WERI-Rb-1 (cell line): Measurements from ENCODE around the gene TNRC18.

Experiments
- DNase-seq: peaks from one replicate; pipeline ENCODE4 v3.0.0-alpha.2; 2020
- H3K27ac ChIP-seq: fragments of 250-450 bp; sonication (Bioruptor Pico); 2 replicates; pipeline ENCODE4 v1.5.1; 2020; ENCODE audit warnings: mild to moderate bottlenecking, moderate library complexity
- H3K27me3 ChIP-seq: fragments of 250-450 bp; sonication (Bioruptor Pico); 2 replicates; pipeline ENCODE4 v1.5.1; 2021; ENCODE audit warnings: mild to moderate bottlenecking, low read depth, moderate library complexity; ENCODE audit not compliant: insufficient read depth, severe bottlenecking
- H3K36me3 ChIP-seq: fragments of 250-450 bp; sonication (Bioruptor Pico); 2 replicates; pipeline ENCODE4 v1.5.1; 2020; ENCODE audit warnings: mild to moderate bottlenecking, moderate library complexity
- H3K4me3 ChIP-seq: 2 replicates; pipeline ENCODE4 v1.5.1; 2011; ENCODE audit warnings: low read depth, mild to moderate bottlenecking, control low read depth, low read length
- H3K9me3 ChIP-seq: fragments of 250-450 bp; sonication (Bioruptor Pico); 2 replicates; pipeline ENCODE4 v1.5.1; 2021; ENCODE audit warnings: mild to moderate bottlenecking, moderate library complexity; ENCODE audit not compliant: severe bottlenecking
- TF ChIP-seq, protein P1 (sequence below): IDR thresholded peaks from 2 replicates; pipeline ENCODE4 v1.5.1; 2011; ENCODE audit warnings: low read depth, mild to moderate bottlenecking, control low read depth, inconsistent platforms, low read length

The TNRC18 gene

DNA sequence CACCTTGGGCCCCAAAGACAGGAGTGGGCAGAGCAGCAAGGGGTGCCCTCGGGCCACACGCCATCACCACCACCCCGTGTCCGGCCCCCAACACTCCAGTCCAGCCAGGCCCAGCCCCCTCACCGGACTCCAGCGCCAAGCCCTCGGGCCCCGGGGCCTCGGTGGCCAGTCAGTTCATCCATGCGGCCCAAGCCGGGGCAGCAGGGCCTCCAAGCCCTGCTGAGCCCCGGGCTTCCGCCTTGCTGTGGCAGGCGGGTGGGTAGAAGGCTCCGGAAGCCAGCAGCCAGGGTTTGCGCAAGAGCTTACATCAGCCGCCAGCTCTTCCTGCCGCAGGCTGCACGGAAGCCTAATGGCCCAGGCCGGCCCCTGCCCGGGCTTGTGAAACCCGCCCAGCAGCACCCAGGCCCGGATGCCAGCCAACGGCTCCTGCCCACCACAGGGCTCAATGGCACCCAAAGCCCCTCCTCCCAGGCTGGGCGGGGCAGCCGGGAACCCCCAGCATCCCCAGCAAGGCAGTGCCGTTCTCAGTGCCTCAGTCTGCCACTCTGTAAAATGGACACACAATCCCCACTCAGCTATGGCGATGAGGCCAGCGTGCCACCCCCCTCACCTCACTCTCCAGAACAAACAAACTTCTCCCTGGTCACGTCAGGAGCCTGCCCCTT, 26.5 kb downstream of the TNRC18 start:
- no peak for DNase-seq
- Histone ChIP-seq H3K36me3 (peaks cover 13% of the 10 kb centered on the region), H3K4me3 (no peak overlapping the region), H3K27ac (no peak overlapping the region), H3K27me3 (no peaks in the 10 kb centered on the region), H3K9me3 (no peaks in the 10 kb centered on the region)
- TF ChIP-seq, protein P1, sequence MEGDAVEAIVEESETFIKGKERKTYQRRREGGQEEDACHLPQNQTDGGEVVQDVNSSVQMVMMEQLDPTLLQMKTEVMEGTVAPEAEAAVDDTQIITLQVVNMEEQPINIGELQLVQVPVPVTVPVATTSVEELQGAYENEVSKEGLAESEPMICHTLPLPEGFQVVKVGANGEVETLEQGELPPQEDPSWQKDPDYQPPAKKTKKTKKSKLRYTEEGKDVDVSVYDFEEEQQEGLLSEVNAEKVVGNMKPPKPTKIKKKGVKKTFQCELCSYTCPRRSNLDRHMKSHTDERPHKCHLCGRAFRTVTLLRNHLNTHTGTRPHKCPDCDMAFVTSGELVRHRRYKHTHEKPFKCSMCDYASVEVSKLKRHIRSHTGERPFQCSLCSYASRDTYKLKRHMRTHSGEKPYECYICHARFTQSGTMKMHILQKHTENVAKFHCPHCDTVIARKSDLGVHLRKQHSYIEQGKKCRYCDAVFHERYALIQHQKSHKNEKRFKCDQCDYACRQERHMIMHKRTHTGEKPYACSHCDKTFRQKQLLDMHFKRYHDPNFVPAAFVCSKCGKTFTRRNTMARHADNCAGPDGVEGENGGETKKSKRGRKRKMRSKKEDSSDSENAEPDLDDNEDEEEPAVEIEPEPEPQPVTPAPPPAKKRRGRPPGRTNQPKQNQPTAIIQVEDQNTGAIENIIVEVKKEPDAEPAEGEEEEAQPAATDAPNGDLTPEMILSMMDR = no peak

- Histone ChIP-seq H3K9me3 (no peaks in the 10 kb centered on the region), H3K4me3 (no peak overlapping the region)
- DNase-seq = no peak
These were observed 27.1 kb downstream of the TNRC18 start for GRCh38 chr7:5396542-5396941.

DNA sequence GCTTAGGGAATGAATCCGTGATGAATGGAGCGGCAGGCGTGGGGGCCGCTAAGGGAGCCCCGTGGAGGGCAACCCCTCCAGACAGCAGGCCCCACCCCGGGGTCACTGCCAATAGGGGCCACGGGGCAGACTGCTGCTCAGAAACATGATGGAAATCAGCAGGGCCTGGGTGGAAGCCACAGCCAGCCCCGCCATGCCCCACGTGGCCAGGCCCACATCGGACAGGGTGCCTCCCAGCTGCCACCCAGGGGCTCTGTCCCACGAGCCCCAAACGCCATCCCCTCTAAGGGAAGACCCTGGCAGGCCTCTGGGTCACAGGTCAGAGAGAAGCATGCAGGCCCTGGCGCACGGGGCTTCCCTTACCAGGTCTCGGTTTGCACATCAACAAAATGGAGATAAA, 28.4 kb downstream of the TNRC18 start:
- Histone ChIP-seq H3K36me3 (peaks cover 16% of the 10 kb centered on the region), H3K4me3 (no peak overlapping the region), H3K27ac (no peak overlapping the region), H3K9me3 (no peaks in the 10 kb centered on the region), H3K27me3 (no peaks in the 10 kb centered on the region)
- TF ChIP-seq, protein P1 = no peak
- DNase-seq = no peak

More at GRCh38 chr7:5396542-5396941, 27.1 kb downstream of the TNRC18 start:
- Histone ChIP-seq H3K27ac (no peak overlapping the region), H3K36me3 (peaks cover 16% of the 10 kb centered on the region), H3K27me3 (no peaks in the 10 kb centered on the region)
- TF ChIP-seq, protein P1 = no peak

- Histone ChIP-seq H3K9me3 (no peaks in the 10 kb centered on the region), H3K27me3 (no peaks in the 10 kb centered on the region), H3K4me3 (no peak overlapping the region), H3K27ac (no peak overlapping the region), H3K36me3 (peaks cover 21% of the 10 kb centered on the region)
- no peak for DNase-seq
- TF ChIP-seq, protein P1 = no peak
These were observed 29.1 kb downstream of the TNRC18 start for GRCh38 chr7:5394264-5395105.

DNA sequence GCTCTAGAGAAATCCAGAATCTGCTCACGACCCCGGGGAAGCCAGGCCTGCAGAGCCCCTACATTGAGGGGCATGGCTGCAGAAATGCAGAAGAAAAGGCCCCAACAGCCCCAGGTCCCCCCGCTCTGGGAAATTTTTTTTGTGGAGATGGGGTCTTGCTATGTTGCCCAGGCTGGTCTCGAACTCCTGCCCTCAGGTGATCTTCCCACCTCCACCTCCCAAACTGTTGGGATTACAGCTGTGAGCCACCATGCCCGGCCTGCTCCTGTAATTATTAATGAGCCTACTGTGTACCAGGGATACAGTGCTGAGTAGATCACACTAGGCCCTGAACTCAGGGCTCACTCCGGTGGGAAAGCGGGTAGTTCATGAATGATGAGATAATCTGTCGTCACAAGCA, 29.9 kb downstream of the TNRC18 start:
- H3K9me3 ChIP-seq = no peaks in the 10 kb centered on the region
- DNase-seq = no peak
- no peaks in the 10 kb centered on the region for H3K27me3 ChIP-seq
- no peak overlapping the region for H3K4me3 ChIP-seq
- H3K27ac ChIP-seq = no peak overlapping the region
- TF ChIP-seq, protein P1 = no peak
- peaks cover 22% of the 10 kb centered on the region for H3K36me3 ChIP-seq
